ENCODE results near the gene TAS2R39.

- TF ChIP-seq GATA2 (IDR thresholded peaks at IDR 0.05; ENCODE audit: low read depth, low read length) (no peak), GATA3 (IDR thresholded peaks at IDR 0.05; ENCODE audit: low read depth, low read length) (no peak)
Observed at GRCh38 chr7:143221737-143222136, 38.5 kb downstream of the TAS2R39 start, which contains the start of gene TAS2R40.

Measured in SH-SY5Y (cell line).